ENCODE measurements around the gene ADAT3. TPM values are rescaled to one million over a fixed set of nuclear protein-coding genes. Genes with fewer than 3 reads are reported as not detected.
"Not testable (repeated sequence)": the region's sequence is repeated elsewhere in the genome, so short reads cannot be mapped to it uniquely, and the experiment has no call there.

ADAT3 gene
- total and polyA plus RNA-seq, 2 donors (not counting 1 experiment from before 2014, with no cell fraction given) = 0.42 to 1.7 TPM

GRCh38 chr19:1875646-1876495 is 29.3 kb upstream of the ADAT3 start:
- H3K36me3 ChIP-seq (ENCODE audit: control insufficient read depth, insufficient read depth, low read length) = peaks cover 15% of the 10 kb centered on the region
- peak; percentile 86 for DNase-seq (ENCODE audit: low read depth in 2 of 2)
- H3K4me3 ChIP-seq (replicated peaks in 1 of 4; ENCODE audit: control extremely low read depth in 1 of 4, insufficient read depth in 1 of 4, low read depth in 3 of 4, low read length in 4 of 4) = peak overlapping the region; percentile 77 to 95 (median 89)
- H3K4me1 ChIP-seq (ENCODE audit: control insufficient read depth, extremely low read depth, insufficient read depth, low read length) = peaks cover 9% of the 10 kb centered on the region
- no peaks in the 10 kb centered on the region for H3K9me3 ChIP-seq (ENCODE audit: control insufficient read depth, insufficient read depth, low read depth, low read length)
- no peaks in the 10 kb centered on the region for H4K20me1 ChIP-seq (ENCODE audit: control insufficient read depth, extremely low read depth, insufficient read depth, low read length)
- H3K9ac ChIP-seq (ENCODE audit: insufficient read depth, low read length) = peak overlapping the region; percentile 96
- H3K79me2 ChIP-seq (ENCODE audit: control insufficient read depth, insufficient read depth, low read length) = peaks cover 53% of the 10 kb centered on the region
- H3K4me2 ChIP-seq (ENCODE audit: extremely low read depth, insufficient read depth, low read length) = peak overlapping the region; percentile 100
- TF ChIP-seq CTCF (conservative IDR thresholded peaks at IDR 0.05 in 1 of 2, IDR thresholded peaks at IDR 0.05 in 1 of 2; ENCODE audit: low read depth in 1 of 2, low read length in 2 of 2) (no peak), EZH2 (IDR thresholded peaks at IDR 0.05; ENCODE audit: low read length, missing control alignments) (no peak)
- no peaks in the 10 kb centered on the region for H3K27me3 ChIP-seq (ENCODE audit: control insufficient read depth, insufficient read depth, low read length)
- H2AFZ ChIP-seq (ENCODE audit: low read length) = peak overlapping the region; percentile 26
- H3K27ac ChIP-seq (ENCODE audit: insufficient read depth, low read length) = peak overlapping the region; percentile 98

GRCh38 chr19:1876496-1877279 is 28.5 kb upstream of the ADAT3 start:
- Histone ChIP-seq H2AFZ (ENCODE audit: low read length) (peak overlapping the region; percentile 26), H3K79me2 (ENCODE audit: control insufficient read depth, insufficient read depth, low read length) (peaks cover 52% of the 10 kb centered on the region), H3K36me3 (ENCODE audit: control insufficient read depth, insufficient read depth, low read length) (peaks cover 12% of the 10 kb centered on the region), H3K4me2 (ENCODE audit: extremely low read depth, insufficient read depth, low read length) (peak overlapping the region; percentile 77), H3K4me3 (replicated peaks in 1 of 4; ENCODE audit: control extremely low read depth in 1 of 4, insufficient read depth in 1 of 4, low read depth in 3 of 4, low read length in 4 of 4) (peak overlapping the region; percentile 50 to 95 (median 84)), H3K27ac (ENCODE audit: insufficient read depth, low read length) (peak overlapping the region; percentile 98), H3K9ac (ENCODE audit: insufficient read depth, low read length) (peak overlapping the region; percentile 96)
- not testable (repeated sequence) for H3K4me1 ChIP-seq (ENCODE audit: control insufficient read depth, extremely low read depth, insufficient read depth, low read length); H4K20me1 ChIP-seq (ENCODE audit: control insufficient read depth, extremely low read depth, insufficient read depth, low read length); DNase-seq (ENCODE audit: low read depth in 2 of 2); H3K27me3 ChIP-seq (ENCODE audit: control insufficient read depth, insufficient read depth, low read length); H3K9me3 ChIP-seq (ENCODE audit: control insufficient read depth, insufficient read depth, low read depth, low read length)

GRCh38 chr19:1877280-1877660 is 27.9 kb upstream of the ADAT3 start:
- H3K4me3 ChIP-seq (replicated peaks in 1 of 4; ENCODE audit: control extremely low read depth in 1 of 4, insufficient read depth in 1 of 4, low read depth in 3 of 4, low read length in 4 of 4); H4K20me1 ChIP-seq (ENCODE audit: control insufficient read depth, extremely low read depth, insufficient read depth, low read length): not testable (repeated sequence)

GRCh38 chr19:1878583-1878982 is 26.6 kb upstream of the ADAT3 start:
- H3K9ac ChIP-seq (ENCODE audit: insufficient read depth, low read length); H3K36me3 ChIP-seq (ENCODE audit: control insufficient read depth, insufficient read depth, low read length); H2AFZ ChIP-seq (ENCODE audit: low read length); H3K4me1 ChIP-seq (ENCODE audit: control insufficient read depth, extremely low read depth, insufficient read depth, low read length); H4K20me1 ChIP-seq (ENCODE audit: control insufficient read depth, extremely low read depth, insufficient read depth, low read length); H3K9me3 ChIP-seq (ENCODE audit: control insufficient read depth, insufficient read depth, low read depth, low read length); DNase-seq (ENCODE audit: low read depth in 2 of 2); H3K27me3 ChIP-seq (ENCODE audit: control insufficient read depth, insufficient read depth, low read length); H3K4me2 ChIP-seq (ENCODE audit: extremely low read depth, insufficient read depth, low read length); H3K4me3 ChIP-seq (replicated peaks in 1 of 4; ENCODE audit: control extremely low read depth in 1 of 4, insufficient read depth in 1 of 4, low read depth in 3 of 4, low read length in 4 of 4); H3K27ac ChIP-seq (ENCODE audit: insufficient read depth, low read length): not testable (repeated sequence)
- peaks cover 54% of the 10 kb centered on the region for H3K79me2 ChIP-seq (ENCODE audit: control insufficient read depth, insufficient read depth, low read length)

More at GRCh38 chr19:1877280-1877660, 27.9 kb upstream of the ADAT3 start:
- H3K27ac ChIP-seq (ENCODE audit: insufficient read depth, low read length); DNase-seq (ENCODE audit: low read depth in 2 of 2); H2AFZ ChIP-seq (ENCODE audit: low read length); H3K9me3 ChIP-seq (ENCODE audit: control insufficient read depth, insufficient read depth, low read depth, low read length); H3K9ac ChIP-seq (ENCODE audit: insufficient read depth, low read length); H3K27me3 ChIP-seq (ENCODE audit: control insufficient read depth, insufficient read depth, low read length); H3K4me2 ChIP-seq (ENCODE audit: extremely low read depth, insufficient read depth, low read length); H3K4me1 ChIP-seq (ENCODE audit: control insufficient read depth, extremely low read depth, insufficient read depth, low read length): not testable (repeated sequence)
- peaks cover 54% of the 10 kb centered on the region for H3K79me2 ChIP-seq (ENCODE audit: control insufficient read depth, insufficient read depth, low read length)
- H3K36me3 ChIP-seq (ENCODE audit: control insufficient read depth, insufficient read depth, low read length) = peaks cover 12% of the 10 kb centered on the region

GRCh38 chr19:1879982-1880381 is 25.2 kb upstream of the ADAT3 start:
- not testable (repeated sequence) for H3K4me3 ChIP-seq (replicated peaks in 1 of 4; ENCODE audit: control extremely low read depth in 1 of 4, insufficient read depth in 1 of 4, low read depth in 3 of 4, low read length in 4 of 4); H3K36me3 ChIP-seq (ENCODE audit: control insufficient read depth, insufficient read depth, low read length); H2AFZ ChIP-seq (ENCODE audit: low read length); H3K4me2 ChIP-seq (ENCODE audit: extremely low read depth, insufficient read depth, low read length); H3K9ac ChIP-seq (ENCODE audit: insufficient read depth, low read length); H3K9me3 ChIP-seq (ENCODE audit: control insufficient read depth, insufficient read depth, low read depth, low read length); H3K27ac ChIP-seq (ENCODE audit: insufficient read depth, low read length); H3K27me3 ChIP-seq (ENCODE audit: control insufficient read depth, insufficient read depth, low read length); H4K20me1 ChIP-seq (ENCODE audit: control insufficient read depth, extremely low read depth, insufficient read depth, low read length); DNase-seq (ENCODE audit: low read depth in 2 of 2)
- peaks cover 12% of the 10 kb centered on the region for H3K4me1 ChIP-seq (ENCODE audit: control insufficient read depth, extremely low read depth, insufficient read depth, low read length)
- H3K79me2 ChIP-seq (ENCODE audit: control insufficient read depth, insufficient read depth, low read length) = peaks cover 54% of the 10 kb centered on the region
